Calu3 (cell line): ENCODE results near the gene NINJ1. TPM values are rescaled to one million over a fixed set of nuclear protein-coding genes. Genes with fewer than 3 reads are reported as not detected.

Experiments used
- BruUV-seq: library from RNA; stranded (reverse); fragments of 400-500 nt; replicated peaks from 2 replicates; lab custom pipeline; 2021; lab: Mats Ljungman, UMichigan
- CTCF ChIA-PET: fragments of 300-600 bp; sonication (Branson Sonifier 250); formaldehyde crosslinking; loops from one replicate; lab custom pipeline; 2022; ENCODE audit warnings: antibody characterized with exemption; lab: Charles Lee
- DNase-seq: peaks from one replicate; pipeline ENCODE4 v3.0.0; 2022
- H3K27ac Mint-ChIP-seq: one replicate; pipeline ENCODE4 v1.8.0; 2022; ENCODE audit warnings: mixed read lengths; ENCODE audit not compliant: unreplicated experiment
- H3K27me3 Mint-ChIP-seq: one replicate; pipeline ENCODE4 v1.8.0; 2022; ENCODE audit warnings: mixed read lengths; ENCODE audit not compliant: unreplicated experiment
- H3K36me3 Mint-ChIP-seq: one replicate; pipeline ENCODE4 v1.8.0; 2022; ENCODE audit warnings: mild to moderate bottlenecking, moderate library complexity, mixed read lengths; ENCODE audit not compliant: insufficient read depth, unreplicated experiment
- H3K4me1 Mint-ChIP-seq: one replicate; pipeline ENCODE4 v1.8.0; 2022; ENCODE audit warnings: mild to moderate bottlenecking, low read depth, mixed read lengths; ENCODE audit not compliant: unreplicated experiment
- H3K4me3 Mint-ChIP-seq: one replicate; pipeline ENCODE4 v1.8.0; 2022; ENCODE audit warnings: mild to moderate bottlenecking, low read depth, moderate library complexity, mixed read lengths; ENCODE audit not compliant: unreplicated experiment
- H3K9me3 Mint-ChIP-seq: one replicate; pipeline ENCODE4 v1.8.0; 2022; ENCODE audit warnings: low read depth, mixed read lengths; ENCODE audit not compliant: unreplicated experiment
- CTCF ChIP-seq: fragments of 200-600 bp; IDR thresholded peaks from one replicate; pipeline ENCODE4 v1.8.0; 2022; ENCODE audit warnings: antibody characterized with exemption; ENCODE audit not compliant: unreplicated experiment
- intact Hi-C: fragments of 100-400 bp; cut with micrococcal nuclease; formaldehyde crosslinking; loops from one replicate; pipeline ENCODE4 v1.10.0; 2022; ENCODE audit not compliant: unreplicated experiment
- total RNA-seq: library from RNA; stranded (reverse); gene quantifications from 2 replicates; pipeline ENCODE4 v1.2.3, GENCODE V29; 2022

The NINJ1 gene
- total RNA-seq, 1 experiment from 2014 or later: 12.6 TPM

- H3K27ac Mint-ChIP-seq: no peak overlapping the region
- TF ChIP-seq CTCF: no peak
- no TSS peak for BruUV-seq
- no peaks in the 10 kb centered on the region for H3K9me3 Mint-ChIP-seq
- CTCF ChIA-PET: no interaction called here
- intact Hi-C loops: no loop called here
- H3K4me1 Mint-ChIP-seq: no peaks in the 10 kb centered on the region
- H3K27me3 Mint-ChIP-seq: no peaks in the 10 kb centered on the region
- no peak overlapping the region for H3K4me3 Mint-ChIP-seq
- H3K36me3 Mint-ChIP-seq: no peaks in the 10 kb centered on the region
- no peak for DNase-seq
These were observed 48.4 kb downstream of the NINJ1 start for GRCh38 chr9:93085676-93086075.

- no peak for DNase-seq
- H3K27me3 Mint-ChIP-seq: no peaks in the 10 kb centered on the region
- CTCF ChIA-PET: no interaction called here
- H3K4me3 Mint-ChIP-seq: no peak overlapping the region
- no peak for TF ChIP-seq CTCF
- no peak overlapping the region for H3K27ac Mint-ChIP-seq
- BruUV-seq: no TSS peak
- no peaks in the 10 kb centered on the region for H3K36me3 Mint-ChIP-seq
- H3K4me1 Mint-ChIP-seq: no peaks in the 10 kb centered on the region
- intact Hi-C loops: no loop called here
- H3K9me3 Mint-ChIP-seq: no peaks in the 10 kb centered on the region
These were observed 49.6 kb downstream of the NINJ1 start for GRCh38 chr9:93084471-93084881.

DNA sequence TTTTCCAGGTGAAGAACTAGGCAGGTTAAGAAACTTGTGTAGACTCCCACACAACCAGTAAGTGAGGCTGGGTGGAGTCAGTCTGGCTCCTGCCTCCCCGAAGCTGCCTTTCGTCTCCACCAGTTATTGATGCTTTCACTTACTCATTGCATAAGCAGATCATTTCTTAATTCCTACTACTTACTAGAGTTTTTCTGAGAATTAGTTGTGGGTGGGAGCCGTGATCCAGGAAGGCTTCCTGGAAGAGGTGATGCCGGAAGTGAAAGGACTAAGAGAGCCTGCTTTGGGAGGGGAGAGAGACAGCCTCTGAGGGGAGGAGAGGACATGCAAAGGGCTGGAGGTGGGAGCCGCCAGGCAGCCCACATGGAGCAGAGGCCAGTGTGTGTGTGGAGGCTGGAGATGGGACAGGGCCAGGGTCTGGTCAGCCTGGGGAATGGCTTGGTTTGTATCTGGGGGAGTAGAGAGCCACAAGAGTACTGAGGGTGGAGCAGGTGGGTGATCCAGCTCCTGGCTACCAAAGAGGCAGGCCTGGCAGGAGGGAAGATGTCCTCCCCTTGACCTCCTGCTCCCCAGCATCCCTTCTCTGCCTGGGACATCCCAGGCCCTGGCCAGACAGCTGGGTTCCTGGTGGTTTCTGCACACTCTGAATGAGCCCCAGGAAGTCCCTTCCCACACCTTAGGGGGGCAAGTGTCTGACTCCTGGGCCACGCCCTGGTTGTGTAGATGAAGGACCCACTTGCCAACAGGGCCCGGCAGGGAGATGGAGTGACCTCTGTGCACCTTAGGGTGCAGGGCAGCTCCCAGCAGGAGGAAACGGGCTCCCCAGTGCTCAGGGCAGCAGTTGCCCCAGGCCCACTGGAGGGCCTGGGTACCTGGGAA is 50.2 kb downstream of the NINJ1 start:
- Mint-ChIP-seq H3K4me3 (no peak overlapping the region), H3K4me1 (no peaks in the 10 kb centered on the region), H3K27ac (no peak overlapping the region), H3K36me3 (no peaks in the 10 kb centered on the region), H3K9me3 (no peaks in the 10 kb centered on the region), H3K27me3 (no peaks in the 10 kb centered on the region)
- DNase-seq: no peak
- CTCF ChIA-PET: no interaction called here
- no peak for TF ChIP-seq CTCF
- no TSS peak for BruUV-seq
- intact Hi-C loops: no loop called here

- Mint-ChIP-seq H3K4me3 (no peak overlapping the region), H3K36me3 (no peaks in the 10 kb centered on the region), H3K4me1 (no peaks in the 10 kb centered on the region), H3K27ac (no peak overlapping the region), H3K27me3 (no peaks in the 10 kb centered on the region), H3K9me3 (no peaks in the 10 kb centered on the region)
- no peak for TF ChIP-seq CTCF
- no peak for DNase-seq
- intact Hi-C loops: no loop called here
- BruUV-seq: no TSS peak
- CTCF ChIA-PET: no interaction called here
These were observed 51.1 kb downstream of the NINJ1 start for GRCh38 chr9:93082841-93083411.
